ENCODE measurements around the gene PTPRM. TPM values are rescaled to one million over a fixed set of nuclear protein-coding genes. Genes with fewer than 3 reads are reported as not detected.

Gene PTPRM
- total RNA-seq, 1 experiment from 2014 or later: 11.1 TPM

- TF ChIP-seq SMAD4 (CRISPR knock-in tag; IDR thresholded peaks at IDR 0.05): no peak
- TF ChIP-seq FOXP4 (CRISPR knock-in tag; IDR thresholded peaks at IDR 0.05): no peak
- no peaks in the 10 kb centered on the region for H3K36me3 Mint-ChIP-seq
- H3K9me3 Mint-ChIP-seq: no peaks in the 10 kb centered on the region
- H3K4me1 Mint-ChIP-seq: peaks cover 30% of the 10 kb centered on the region
- CTCF ChIA-PET: no interaction called here
- DNase-seq (ENCODE audit: low spot score) (no peak), ATAC-seq (no peak)
- no peak overlapping the region for H3K27ac Mint-ChIP-seq
- POLR2A ChIA-PET: no interaction called here
- no peak overlapping the region for H3K4me3 Mint-ChIP-seq
- H3K27me3 Mint-ChIP-seq (ENCODE audit: low read depth): no peaks in the 10 kb centered on the region
Observed at GRCh38 chr18:7686278-7686677, 119.2 kb downstream of the PTPRM start.

GRCh38 chr18:7688580-7688979, 121.5 kb downstream of the PTPRM start:
- no peak for DNase-seq (ENCODE audit: low spot score)
- H3K9me3 Mint-ChIP-seq: no peaks in the 10 kb centered on the region
- H3K4me1 Mint-ChIP-seq: peaks cover 22% of the 10 kb centered on the region
- H3K27me3 Mint-ChIP-seq (ENCODE audit: low read depth): no peaks in the 10 kb centered on the region
- POLR2A ChIA-PET: no interaction called here
- no peak overlapping the region for H3K4me3 Mint-ChIP-seq
- CTCF ChIA-PET: no interaction called here
- TF ChIP-seq ERG (CRISPR knock-in tag; IDR thresholded peaks at IDR 0.05) (no peak), TEAD4 (CRISPR knock-in tag; IDR thresholded peaks at IDR 0.05) (no peak), ATF2 (CRISPR knock-in tag; IDR thresholded peaks at IDR 0.05; ENCODE audit: borderline replicate concordance, low read depth) (no peak), JUN (CRISPR knock-in tag; IDR thresholded peaks at IDR 0.05) (no peak), SMAD3 (CRISPR knock-in tag; IDR thresholded peaks at IDR 0.05; ENCODE audit: borderline replicate concordance) (no peak), MLX (CRISPR knock-in tag; IDR thresholded peaks at IDR 0.05) (no peak), FOXJ3 (CRISPR knock-in tag; IDR thresholded peaks at IDR 0.05; ENCODE audit: borderline replicate concordance) (no peak), PRRX2 (CRISPR knock-in tag; IDR thresholded peaks at IDR 0.05) (no peak), E2F1 (CRISPR knock-in tag; IDR thresholded peaks at IDR 0.05) (no peak), KAT7 (CRISPR knock-in tag; IDR thresholded peaks at IDR 0.05; ENCODE audit: borderline replicate concordance) (no peak), AR (CRISPR knock-in tag; IDR thresholded peaks at IDR 0.05) (no peak), MAX (CRISPR knock-in tag; IDR thresholded peaks at IDR 0.05) (no peak), GRHL2 (CRISPR knock-in tag; IDR thresholded peaks at IDR 0.05; ENCODE audit: insufficient replicate concordance, severe bottlenecking) (no peak), MYBL2 (CRISPR knock-in tag; IDR thresholded peaks at IDR 0.05) (no peak), ARID4B (CRISPR knock-in tag; IDR thresholded peaks at IDR 0.05; ENCODE audit: borderline replicate concordance) (no peak), ATF3 (CRISPR knock-in tag; conservative IDR thresholded peaks at IDR 0.05) (no peak)
- H3K27ac Mint-ChIP-seq: no peak overlapping the region
- ATAC-seq: no peak
- H3K36me3 Mint-ChIP-seq: no peaks in the 10 kb centered on the region
